Activated naive CD4-positive, alpha-beta T cell treated with anti-CD3 and anti-CD28 coated beads for 36 hours (primary cell): Measurements from ENCODE around the gene SND1. TPM values are rescaled to one million over a fixed set of nuclear protein-coding genes. Genes with fewer than 3 reads are reported as not detected.

Experiments used
- CTCF ChIA-PET: fragments of 350-600 bp; sonication (Branson Sonifier 250); formaldehyde crosslinking; loops from one replicate; lab custom pipeline; 2021; ENCODE audit warnings: antibody characterized with exemption; lab: Charles Lee
- DNase-seq: peaks from one replicate; pipeline ENCODE4 v3.0.0-alpha.2; 2020
- H3K27ac Mint-ChIP-seq: one replicate; pipeline ENCODE4 v1.8.0; 2021; ENCODE audit warnings: mild to moderate bottlenecking, mixed read lengths
- H3K27me3 Mint-ChIP-seq: one replicate; pipeline ENCODE4 v1.8.0; 2021; ENCODE audit warnings: low read depth, mixed read lengths
- H3K36me3 Mint-ChIP-seq: one replicate; pipeline ENCODE4 v1.8.0; 2021; ENCODE audit warnings: low read depth, mixed read lengths
- H3K4me1 Mint-ChIP-seq: one replicate; pipeline ENCODE4 v1.8.0; 2021; ENCODE audit warnings: low read depth, mixed read lengths
- H3K4me3 Mint-ChIP-seq: one replicate; pipeline ENCODE4 v1.8.0; 2021; ENCODE audit warnings: mild to moderate bottlenecking, moderate library complexity, mixed read lengths
- H3K9me3 Mint-ChIP-seq: one replicate; pipeline ENCODE4 v1.8.0; 2021; ENCODE audit warnings: mixed read lengths
- intact Hi-C: fragments of 100-400 bp; cut with micrococcal nuclease; formaldehyde crosslinking; loops from one replicate; pipeline ENCODE4 v1.15.1; 2023
- total RNA-seq, 2 experiments: library from RNA; stranded (reverse); gene quantifications; one replicate each; pipeline ENCODE4 v1.2.3, GENCODE V29; 2021

Gene SND1
- total RNA-seq, 2 experiments from 2014 or later = 184 to 211 TPM

DNA sequence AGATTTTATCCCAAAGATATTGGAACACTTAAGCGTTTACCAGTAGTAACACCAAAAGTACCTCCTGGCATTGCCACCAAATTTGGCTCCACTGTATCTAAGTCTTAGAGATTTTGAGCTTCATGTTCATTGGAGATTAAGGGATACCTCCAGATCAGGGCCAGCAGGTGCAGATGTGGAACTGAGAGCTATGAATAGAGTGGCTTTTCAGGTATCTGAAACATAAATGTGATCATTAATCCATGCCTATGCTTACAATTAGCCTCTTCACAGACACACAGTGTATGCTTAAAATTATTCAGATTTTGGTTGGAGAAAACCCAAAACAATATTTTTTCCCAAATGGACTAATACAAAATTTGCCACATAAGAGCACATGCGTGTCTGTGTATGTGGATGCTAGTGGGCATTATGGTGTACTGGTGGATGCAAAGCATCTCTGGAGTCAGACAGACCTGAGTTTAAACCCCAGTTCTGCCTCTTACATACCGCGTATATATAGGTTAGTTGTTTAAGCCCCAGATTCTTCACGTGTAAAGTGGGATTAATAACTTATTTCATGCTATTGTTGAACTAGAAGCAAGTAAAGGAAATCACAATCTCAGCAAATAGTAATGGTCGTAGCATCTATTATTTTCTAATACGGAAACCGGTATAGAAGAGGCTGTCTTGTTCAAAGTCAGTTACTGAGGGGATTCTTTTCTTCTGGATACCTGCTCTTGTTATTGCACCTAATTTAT lies 386.1 kb downstream of the SND1 start:
- no peaks in the 10 kb centered on the region for H3K36me3 Mint-ChIP-seq
- H3K4me1 Mint-ChIP-seq = peaks cover 5% of the 10 kb centered on the region
- CTCF ChIA-PET = interaction anchor here (1.2 kb wide), 1 partner anchor 44 kb away, joined by 3 read pairs; no protein-coding TSS in a partner anchor
- H3K4me3 Mint-ChIP-seq = no peak overlapping the region
- intact Hi-C loops = loop anchor here (10.0 kb wide), 1 partner anchor 643 kb away; the partner anchor contains the start of gene ZNF800
- H3K9me3 Mint-ChIP-seq = no peaks in the 10 kb centered on the region
- H3K27ac Mint-ChIP-seq = no peak overlapping the region
- no peaks in the 10 kb centered on the region for H3K27me3 Mint-ChIP-seq
- DNase-seq = no peak

DNA sequence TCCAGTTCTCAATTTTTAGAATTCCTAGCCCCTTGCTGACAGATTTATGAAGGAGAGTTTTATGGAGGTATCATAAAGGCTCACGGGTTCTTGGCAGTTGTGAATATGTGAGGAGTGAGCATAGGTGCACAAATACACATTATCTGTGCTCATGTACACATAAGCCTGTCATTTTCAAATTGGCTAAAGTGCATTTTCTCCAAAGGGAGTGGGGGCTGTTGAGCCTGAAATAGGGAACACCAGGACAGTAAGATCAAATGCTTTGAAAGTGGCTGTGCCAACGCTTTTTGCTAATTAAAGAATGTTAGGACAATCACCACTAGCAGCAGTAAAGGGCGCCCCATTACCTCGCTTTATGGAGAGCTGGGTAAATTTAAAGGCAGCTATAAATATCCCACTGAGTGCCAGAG lies 387.6 kb downstream of the SND1 start:
- peaks cover 10% of the 10 kb centered on the region for H3K4me1 Mint-ChIP-seq
- H3K27ac Mint-ChIP-seq = no peak overlapping the region
- no peaks in the 10 kb centered on the region for H3K36me3 Mint-ChIP-seq
- intact Hi-C loops = loop anchor here (10.0 kb wide), 1 partner anchor 645 kb away; the partner anchor contains the start of gene ZNF800
- CTCF ChIA-PET = interaction anchor here (0.6 to 0.7 kb wide), 2 partner anchors 74 to 96 kb away, joined by 3 to 4 read pairs; no protein-coding TSS in a partner anchor
- no peak for DNase-seq
- H3K27me3 Mint-ChIP-seq = no peaks in the 10 kb centered on the region
- H3K4me3 Mint-ChIP-seq = no peak overlapping the region
- no peaks in the 10 kb centered on the region for H3K9me3 Mint-ChIP-seq

DNA sequence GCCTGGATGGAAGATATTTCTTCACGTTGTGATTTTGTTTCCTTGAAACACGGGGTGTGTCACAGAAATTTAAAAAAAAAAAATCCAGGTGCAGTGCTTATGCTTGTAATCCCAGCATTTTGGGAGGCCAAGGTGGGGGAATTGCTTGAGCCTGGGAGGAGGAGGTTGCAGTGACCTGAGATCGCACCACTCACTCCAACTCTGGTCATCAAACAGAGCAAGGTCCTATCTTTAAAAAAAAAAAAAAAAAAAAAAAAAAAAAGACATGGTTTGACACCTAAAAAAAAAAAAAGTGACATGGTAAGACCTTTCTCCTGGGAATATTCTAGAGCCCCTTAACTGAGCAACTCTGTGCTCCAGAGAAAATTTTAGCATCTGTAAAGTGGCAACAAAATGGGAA lies 388.2 kb downstream of the SND1 start:
- Mint-ChIP-seq H3K27me3 (no peaks in the 10 kb centered on the region), H3K9me3 (no peaks in the 10 kb centered on the region), H3K4me3 (no peak overlapping the region), H3K27ac (no peak overlapping the region), H3K36me3 (no peaks in the 10 kb centered on the region), H3K4me1 (peaks cover 10% of the 10 kb centered on the region)
- DNase-seq = no peak
- CTCF ChIA-PET = interaction anchor here (0.6 kb wide), 1 partner anchor 74 kb away, joined by 3 read pairs; no protein-coding TSS in a partner anchor
- intact Hi-C loops = no loop called here

DNA sequence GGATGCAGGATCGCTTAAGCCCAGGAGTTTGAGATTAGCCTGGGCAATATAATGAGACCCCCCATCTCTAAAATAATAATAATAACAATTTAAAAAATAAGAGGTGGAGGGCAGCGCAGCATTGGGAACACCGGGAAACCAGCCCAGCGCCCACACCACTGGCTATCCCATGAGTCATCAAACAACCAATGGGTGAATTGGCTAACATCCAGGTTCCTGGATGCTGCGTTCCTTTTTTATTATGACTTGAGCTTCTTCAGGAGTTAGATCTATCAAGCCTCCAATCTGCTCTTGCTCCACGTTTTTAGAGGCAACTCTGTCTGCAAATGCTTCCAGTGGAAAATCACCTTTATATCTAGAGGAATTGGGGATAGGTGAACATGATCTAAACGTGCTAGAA lies 389.2 kb downstream of the SND1 start:
- no peaks in the 10 kb centered on the region for H3K36me3 Mint-ChIP-seq
- no peak for DNase-seq
- no peak overlapping the region for H3K4me3 Mint-ChIP-seq
- no peak overlapping the region for H3K27ac Mint-ChIP-seq
- peaks cover 10% of the 10 kb centered on the region for H3K4me1 Mint-ChIP-seq
- intact Hi-C loops = no loop called here
- CTCF ChIA-PET = no interaction called here
- H3K27me3 Mint-ChIP-seq = no peaks in the 10 kb centered on the region
- no peaks in the 10 kb centered on the region for H3K9me3 Mint-ChIP-seq

DNA sequence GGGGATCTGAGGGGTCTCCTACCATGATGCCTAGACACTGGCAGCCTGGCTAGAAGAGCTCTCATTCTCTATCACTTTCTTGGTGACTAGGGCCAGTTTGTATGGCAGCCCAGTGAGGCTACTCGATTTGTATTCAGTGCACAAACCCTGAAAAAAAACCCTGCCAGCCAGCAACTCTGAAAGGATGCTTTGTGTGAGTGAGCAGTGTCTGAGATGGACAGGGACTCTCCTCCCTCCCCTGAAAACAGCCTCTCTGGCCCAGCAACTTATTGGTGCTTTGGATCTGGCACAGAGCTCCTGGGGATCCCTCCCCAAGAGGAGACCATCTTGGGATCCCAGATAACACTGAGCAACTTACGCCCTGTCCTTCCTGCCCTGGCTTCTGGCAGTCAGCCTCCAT lies 390.0 kb downstream of the SND1 start:
- DNase-seq = no peak
- no peaks in the 10 kb centered on the region for H3K36me3 Mint-ChIP-seq
- no peaks in the 10 kb centered on the region for H3K9me3 Mint-ChIP-seq
- no peak overlapping the region for H3K4me3 Mint-ChIP-seq
- peaks cover 10% of the 10 kb centered on the region for H3K4me1 Mint-ChIP-seq
- intact Hi-C loops = no loop called here
- H3K27me3 Mint-ChIP-seq = no peaks in the 10 kb centered on the region
- CTCF ChIA-PET = no interaction called here
- H3K27ac Mint-ChIP-seq = no peak overlapping the region

- Mint-ChIP-seq H3K9me3 (no peaks in the 10 kb centered on the region), H3K27me3 (no peaks in the 10 kb centered on the region), H3K36me3 (no peaks in the 10 kb centered on the region), H3K4me3 (no peak overlapping the region), H3K4me1 (peaks cover 7% of the 10 kb centered on the region), H3K27ac (no peak overlapping the region)
- no peak for DNase-seq
- CTCF ChIA-PET = interaction anchor here (0.8 kb wide), 1 partner anchor 9 kb away, joined by 4 read pairs; no protein-coding TSS in a partner anchor
- intact Hi-C loops = no loop called here
Observed at GRCh38 chr7:128044064-128044463, 392.1 kb downstream of the SND1 start.

GRCh38 chr7:128045158-128045557 lies 393.2 kb downstream of the SND1 start:
- Mint-ChIP-seq H3K27me3 (no peaks in the 10 kb centered on the region), H3K36me3 (no peaks in the 10 kb centered on the region), H3K27ac (no peak overlapping the region), H3K9me3 (no peaks in the 10 kb centered on the region), H3K4me3 (no peak overlapping the region), H3K4me1 (peaks cover 7% of the 10 kb centered on the region)
- CTCF ChIA-PET = interaction anchor here (0.5 to 1.1 kb wide), 4 partner anchors 9 to 323 kb away, joined by 3 to 6 read pairs (median 4); partner anchors contain the start of gene LRRC4
- DNase-seq = no peak
- intact Hi-C loops = no loop called here

DNA sequence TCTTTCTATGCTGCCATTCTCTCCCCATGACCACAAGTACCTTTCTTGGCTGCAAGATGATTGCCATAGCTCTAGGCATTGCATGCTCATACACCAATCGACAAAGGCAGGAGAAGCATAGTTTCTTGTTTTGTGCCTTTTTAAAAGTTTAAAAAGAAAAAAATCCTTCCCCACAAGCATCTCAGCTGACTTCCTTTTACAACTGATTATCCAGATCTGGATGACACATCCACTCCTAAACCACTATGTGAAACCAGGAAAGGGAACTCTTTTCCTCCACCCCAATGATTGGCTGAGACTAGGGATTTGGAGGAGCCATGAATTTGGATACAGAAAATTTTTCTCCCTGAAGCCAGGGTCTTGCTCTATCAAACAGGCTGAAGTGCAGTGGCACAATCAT lies 393.8 kb downstream of the SND1 start:
- DNase-seq = no peak
- no peaks in the 10 kb centered on the region for H3K27me3 Mint-ChIP-seq
- H3K4me3 Mint-ChIP-seq = no peak overlapping the region
- H3K4me1 Mint-ChIP-seq = peaks cover 9% of the 10 kb centered on the region
- no peaks in the 10 kb centered on the region for H3K9me3 Mint-ChIP-seq
- CTCF ChIA-PET = interaction anchor here (0.5 to 1.4 kb wide), 4 partner anchors 10 to 322 kb away, joined by 3 to 6 read pairs (median 4); partner anchors contain the start of gene LRRC4
- no peak overlapping the region for H3K27ac Mint-ChIP-seq
- intact Hi-C loops = no loop called here
- H3K36me3 Mint-ChIP-seq = no peaks in the 10 kb centered on the region

GRCh38 chr7:128052404-128052803 lies 400.4 kb downstream of the SND1 start:
- Mint-ChIP-seq H3K36me3 (peaks cover 2% of the 10 kb centered on the region), H3K27ac (no peak overlapping the region), H3K4me3 (no peak overlapping the region), H3K27me3 (no peaks in the 10 kb centered on the region), H3K4me1 (peaks cover 30% of the 10 kb centered on the region), H3K9me3 (no peaks in the 10 kb centered on the region)
- CTCF ChIA-PET = interaction anchor here (0.7 kb wide), 1 partner anchor 25 kb away, joined by 3 read pairs; no protein-coding TSS in a partner anchor
- intact Hi-C loops = no loop called here
- DNase-seq = no peak

DNA sequence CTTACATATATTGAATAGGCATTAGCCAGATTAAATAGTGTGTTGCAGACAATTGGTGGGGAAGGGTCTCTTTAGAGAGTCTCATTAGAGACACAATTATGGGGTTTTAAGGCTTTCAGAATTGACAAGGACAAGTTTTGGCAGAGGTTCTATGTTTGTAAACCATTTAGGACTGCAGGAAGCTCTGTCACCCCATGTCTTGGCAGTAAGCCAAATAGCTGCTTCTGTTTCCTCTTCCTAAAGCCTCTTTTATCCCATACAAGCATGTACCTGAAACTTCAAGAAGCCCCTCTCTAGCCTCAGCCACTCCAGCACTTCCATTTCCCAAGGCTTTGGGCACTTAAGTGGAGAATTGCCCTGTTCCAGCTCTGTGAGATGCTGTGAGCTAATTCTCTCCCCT lies 401.0 kb downstream of the SND1 start:
- H3K27me3 Mint-ChIP-seq = no peaks in the 10 kb centered on the region
- intact Hi-C loops = no loop called here
- H3K4me1 Mint-ChIP-seq = peaks cover 36% of the 10 kb centered on the region
- H3K27ac Mint-ChIP-seq = no peak overlapping the region
- no peak for DNase-seq
- CTCF ChIA-PET = no interaction called here
- H3K9me3 Mint-ChIP-seq = no peaks in the 10 kb centered on the region
- H3K36me3 Mint-ChIP-seq = peaks cover 2% of the 10 kb centered on the region
- H3K4me3 Mint-ChIP-seq = no peak overlapping the region

DNA sequence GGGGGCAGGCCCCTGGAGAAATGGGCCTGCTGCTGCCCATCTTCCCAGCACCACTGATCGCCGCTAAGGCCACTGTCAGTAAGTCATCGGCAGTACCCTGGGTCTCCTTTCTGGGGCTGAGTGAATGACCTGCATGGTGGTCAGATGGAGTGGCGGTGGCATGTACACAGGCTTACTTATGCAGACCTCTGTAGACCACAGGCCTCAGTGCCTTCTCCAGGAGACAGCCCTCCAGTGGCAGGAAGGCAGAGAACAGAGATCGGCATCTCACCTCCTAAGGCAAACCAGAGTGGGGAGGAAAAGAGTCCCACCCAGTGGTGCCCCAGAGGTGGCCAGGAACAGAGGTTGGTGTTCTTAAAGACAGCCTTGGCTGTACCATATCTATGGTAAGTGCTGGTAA lies 402.0 kb downstream of the SND1 start:
- H3K27me3 Mint-ChIP-seq = no peaks in the 10 kb centered on the region
- no peak overlapping the region for H3K4me3 Mint-ChIP-seq
- H3K27ac Mint-ChIP-seq = no peak overlapping the region
- peaks cover 2% of the 10 kb centered on the region for H3K36me3 Mint-ChIP-seq
- CTCF ChIA-PET = no interaction called here
- no peak for DNase-seq
- intact Hi-C loops = no loop called here
- peaks cover 46% of the 10 kb centered on the region for H3K4me1 Mint-ChIP-seq
- no peaks in the 10 kb centered on the region for H3K9me3 Mint-ChIP-seq

DNA sequence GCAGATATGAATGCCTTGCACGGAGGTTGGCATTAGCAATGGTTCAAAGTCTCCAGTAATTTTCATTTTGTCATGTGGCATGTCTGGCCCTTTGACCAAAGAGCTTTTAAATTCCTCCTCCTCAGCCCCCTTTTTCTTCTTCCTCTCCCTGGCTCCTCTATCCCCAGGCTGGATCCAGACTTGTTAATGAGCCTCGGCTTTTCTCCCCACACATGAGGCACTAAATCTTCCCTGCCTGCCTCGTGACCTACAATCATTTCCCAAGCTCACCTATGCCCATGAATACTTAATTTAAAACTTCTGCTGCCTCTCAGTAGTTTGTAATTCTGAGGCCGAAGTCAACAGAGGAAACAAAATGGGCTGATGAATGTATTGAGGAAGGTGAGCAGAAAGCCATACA lies 402.5 kb downstream of the SND1 start:
- H3K4me3 Mint-ChIP-seq = no peak overlapping the region
- H3K4me1 Mint-ChIP-seq = peaks cover 51% of the 10 kb centered on the region
- H3K27me3 Mint-ChIP-seq = no peaks in the 10 kb centered on the region
- H3K9me3 Mint-ChIP-seq = no peaks in the 10 kb centered on the region
- H3K27ac Mint-ChIP-seq = no peak overlapping the region
- CTCF ChIA-PET = no interaction called here
- peaks cover 2% of the 10 kb centered on the region for H3K36me3 Mint-ChIP-seq
- intact Hi-C loops = no loop called here
- DNase-seq = no peak

- DNase-seq = no peak
- peaks cover 61% of the 10 kb centered on the region for H3K4me1 Mint-ChIP-seq
- H3K9me3 Mint-ChIP-seq = no peaks in the 10 kb centered on the region
- H3K27me3 Mint-ChIP-seq = no peaks in the 10 kb centered on the region
- intact Hi-C loops = no loop called here
- CTCF ChIA-PET = interaction anchor here (1.0 kb wide), 1 partner anchor 348 kb away, joined by 3 read pairs; no protein-coding TSS in a partner anchor
- no peak overlapping the region for H3K4me3 Mint-ChIP-seq
- H3K27ac Mint-ChIP-seq = no peak overlapping the region
- peaks cover 2% of the 10 kb centered on the region for H3K36me3 Mint-ChIP-seq
Observed at GRCh38 chr7:128055637-128056036, 403.6 kb downstream of the SND1 start.
